HL-60 (cell line): Measurements from ENCODE around the gene AASDHPPT.

ENCODE experiments used
- DNase-seq, 2 experiments: peaks; one replicate each; pipeline ENCODE4 v3.0.0-alpha.2; 2010 to 2020; ENCODE audit warnings: low read depth in 1 of 2, low spot score in 1 of 2
- H3K27ac ChIP-seq: fragments of 250-450 bp; sonication (Bioruptor Pico); replicated peaks from 2 replicates; pipeline ENCODE4 v1.5.1; 2020; ENCODE audit warnings: mild to moderate bottlenecking, moderate library complexity
- H3K27me3 ChIP-seq: fragments of 250-450 bp; sonication (Bioruptor Pico); 2 replicates; pipeline ENCODE4 v1.5.1; 2021; ENCODE audit warnings: mild to moderate bottlenecking, moderate library complexity; ENCODE audit not compliant: insufficient read depth, poor library complexity, severe bottlenecking
- H3K4me3 ChIP-seq: replicated peaks from 2 replicates; pipeline ENCODE4 v1.5.1; 2011; ENCODE audit warnings: mild to moderate bottlenecking, control low read depth, low read length; ENCODE audit not compliant: insufficient read depth
- CTCF ChIP-seq: IDR thresholded peaks from one replicate; pipeline ENCODE4 v1.5.1; 2011; ENCODE audit warnings: low read length, control low read depth, inconsistent platforms; ENCODE audit not compliant: insufficient read depth
- GABPA ChIP-seq: IDR thresholded peaks from 2 replicates; pipeline ENCODE4 v1.6.1; 2012; ENCODE audit warnings: low read depth
- POLR2AphosphoS5 ChIP-seq: IDR thresholded peaks from 2 replicates; pipeline ENCODE4 v1.6.1; 2012; ENCODE audit warnings: low read depth
- REST ChIP-seq: IDR thresholded peaks from 2 replicates; pipeline ENCODE4 v1.6.1; 2012; ENCODE audit warnings: low read depth; ENCODE audit not compliant: insufficient replicate concordance
- SPI1 ChIP-seq: IDR thresholded peaks from 2 replicates; pipeline ENCODE4 v1.6.1; 2012; ENCODE audit warnings: low read depth, mild to moderate bottlenecking, borderline replicate concordance
- long read RNA-seq: library from polyadenylated mRNA; unstranded; transcript quantifications from one replicate; pipeline ENCODE4 v2.0.0, GENCODE V29; 2020

AASDHPPT gene
- long read RNA-seq, transcript AASDHPPT-201 (6 exons, 2,955 nt) = major isoform, 554 of 569 reads
- long read RNA-seq, partial matches to known transcripts = 3 of 569 reads
- long read RNA-seq, other reads (novel, unspliced or antisense) = 11 of 569 reads

GRCh38 chr11:106077609-106078455 lies at the start of gene AASDHPPT:
Gene AASDHPPT (plus strand): TSS chr11:106077662. CDS start chr11:106077711, 49 bp downstream.
- Histone ChIP-seq H3K4me3 (peak within 1 kb of the TSS; percentile 97), H3K27ac (peak within 1 kb of the TSS; percentile 92), H3K27me3 (no peaks in the 10 kb centered on the region)
- TF ChIP-seq REST = peak; percentile 47
- no peak for TF ChIP-seq CTCF
- TF ChIP-seq POLR2AphosphoS5 = peak; percentile 81
- no peak for TF ChIP-seq GABPA
- TF ChIP-seq SPI1 = no peak
- peak in 1 of 2 experiments; percentile 21 for DNase-seq

GRCh38 chr11:106030609-106031008 lies 46.9 kb upstream of the AASDHPPT start:
- TF ChIP-seq GABPA (no peak), REST (no peak), CTCF (no peak), SPI1 (no peak), POLR2AphosphoS5 (no peak)
- no peak overlapping the region for H3K27ac ChIP-seq
- DNase-seq = no peak
- no peaks in the 10 kb centered on the region for H3K27me3 ChIP-seq
- no peak overlapping the region for H3K4me3 ChIP-seq

GRCh38 chr11:106031202-106031810 lies 46.2 kb upstream of the AASDHPPT start:
- H3K27me3 ChIP-seq = no peaks in the 10 kb centered on the region
- H3K4me3 ChIP-seq = no peak overlapping the region
- H3K27ac ChIP-seq = no peak overlapping the region
- TF ChIP-seq SPI1 = no peak
- TF ChIP-seq REST = no peak
- no peak for TF ChIP-seq POLR2AphosphoS5
- TF ChIP-seq CTCF = no peak
- TF ChIP-seq GABPA = no peak
- DNase-seq = no peak
